ENCODE measurements around the gene CRYBB3.
"Not testable (repeated sequence)": the region's sequence is repeated elsewhere in the genome, so short reads cannot be mapped to it uniquely, and the experiment has no call there.

The CRYBB3 gene

GRCh38 chr22:25176175-25176574 lies 23.5 kb upstream of the CRYBB3 start:
- DNase-seq (ENCODE audit: low read depth), result no peak

- no peak for DNase-seq (ENCODE audit: low read depth)
Observed at GRCh38 chr22:25176799-25177198, 22.9 kb upstream of the CRYBB3 start.

- no peak for DNase-seq (ENCODE audit: low read depth)
Observed at GRCh38 chr22:25177226-25177625, 22.4 kb upstream of the CRYBB3 start.

GRCh38 chr22:25177895-25178294 lies 21.8 kb upstream of the CRYBB3 start:
- DNase-seq (ENCODE audit: low read depth), result no peak

GRCh38 chr22:25178348-25178747 lies 21.3 kb upstream of the CRYBB3 start:
- DNase-seq (ENCODE audit: low read depth), result not testable (repeated sequence)

GRCh38 chr22:25178869-25179631 lies 20.6 kb upstream of the CRYBB3 start:
- DNase-seq (ENCODE audit: low read depth), result not testable (repeated sequence)

- no peak for DNase-seq (ENCODE audit: low read depth)
Observed at GRCh38 chr22:25182131-25183110, 17.2 kb upstream of the CRYBB3 start.

- no peak for DNase-seq (ENCODE audit: low read depth)
Observed at GRCh38 chr22:25183949-25184619, 15.6 kb upstream of the CRYBB3 start.

GRCh38 chr22:25186140-25186539 lies 13.5 kb upstream of the CRYBB3 start:
- DNase-seq (ENCODE audit: low read depth), result no peak

- DNase-seq (ENCODE audit: low read depth), result no peak
Observed at GRCh38 chr22:25187469-25187868, 12.2 kb upstream of the CRYBB3 start.

- DNase-seq (ENCODE audit: low read depth), result no peak
Observed at GRCh38 chr22:25192406-25192805, 7.3 kb upstream of the CRYBB3 start.

- no peak for DNase-seq (ENCODE audit: low read depth)
Observed at GRCh38 chr22:25193130-25193529, 6.5 kb upstream of the CRYBB3 start.

GRCh38 chr22:25193548-25193947 lies 6.1 kb upstream of the CRYBB3 start:
- DNase-seq (ENCODE audit: low read depth), result no peak

- no peak for DNase-seq (ENCODE audit: low read depth)
Observed at GRCh38 chr22:25196326-25196725, 3.3 kb upstream of the CRYBB3 start.

- DNase-seq (ENCODE audit: low read depth), result no peak
Observed at GRCh38 chr22:25197340-25197739, 2.3 kb upstream of the CRYBB3 start.

- DNase-seq (ENCODE audit: low read depth), result no peak
Observed at GRCh38 chr22:25200967-25201366, 1.3 kb downstream of the CRYBB3 start.

- no peak for DNase-seq (ENCODE audit: low read depth)
Observed at GRCh38 chr22:25201557-25202273, 2.1 kb downstream of the CRYBB3 start.

GRCh38 chr22:25202290-25202921 lies 2.7 kb downstream of the CRYBB3 start:
- peak; percentile 29 for DNase-seq (ENCODE audit: low read depth)

GRCh38 chr22:25203082-25203481 lies 3.4 kb downstream of the CRYBB3 start:
- DNase-seq (ENCODE audit: low read depth), result no peak

- not testable (repeated sequence) for DNase-seq (ENCODE audit: low read depth)
Observed at GRCh38 chr22:25204547-25204946, 4.9 kb downstream of the CRYBB3 start.

GRCh38 chr22:25205847-25206246 lies 6.2 kb downstream of the CRYBB3 start:
- no peak for DNase-seq (ENCODE audit: low read depth)
